Measurements from ENCODE around the gene ANKRD65.
"Not testable (repeated sequence)": the region's sequence is repeated elsewhere in the genome, so short reads cannot be mapped to it uniquely, and the experiment has no call there.

DNA sequence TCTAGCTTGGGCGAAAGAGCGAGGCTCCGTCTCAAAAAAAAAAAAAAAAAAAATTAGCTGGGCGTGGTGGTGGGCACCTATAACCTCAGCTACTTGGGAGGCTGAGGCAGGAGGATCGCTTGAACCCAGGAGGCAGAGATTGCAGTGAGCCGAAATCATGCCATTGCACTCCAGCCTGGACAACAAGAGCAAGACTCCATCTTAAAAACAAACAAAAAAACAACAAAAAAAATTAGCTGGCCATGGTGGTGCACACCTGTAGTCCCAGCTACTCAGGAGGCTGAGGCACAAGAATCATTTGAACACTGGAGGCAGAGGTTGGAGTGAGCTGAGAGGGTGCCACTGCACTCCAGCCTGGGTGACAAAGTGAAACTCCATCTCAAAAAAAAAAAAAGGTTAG lies 7.9 kb upstream of the ANKRD65 start:
- not testable (repeated sequence) for TF ChIP-seq POLR2AphosphoS5, POLR2A, TAF1, SPI1 (IDR thresholded peaks at IDR 0.05; ENCODE audit: low read depth, low read length)

All from GM12891 (cell line).